ENCODE measurements around the gene APBA1.

Gene APBA1

DNA sequence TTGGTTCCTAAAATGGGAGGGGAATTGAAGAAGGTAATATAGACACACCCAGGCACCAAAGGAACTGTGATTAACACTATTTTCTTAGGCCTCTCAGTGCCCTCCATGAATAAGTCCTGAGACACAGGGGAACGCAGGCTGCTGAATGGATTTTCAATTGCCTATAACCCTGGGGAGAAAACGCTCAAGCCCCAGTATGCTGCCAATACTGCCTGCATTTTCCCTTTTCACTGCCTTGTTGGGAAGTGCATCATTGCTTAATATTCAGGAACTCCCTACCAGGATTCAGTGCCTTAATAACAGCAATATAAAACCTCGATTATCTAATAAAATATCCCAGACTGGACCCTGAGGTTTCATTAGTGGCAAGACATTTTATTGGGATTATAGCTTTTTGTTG, 25.4 kb downstream of the APBA1 start:
- DNase-seq (ENCODE audit: low read depth), result no peak

DNA sequence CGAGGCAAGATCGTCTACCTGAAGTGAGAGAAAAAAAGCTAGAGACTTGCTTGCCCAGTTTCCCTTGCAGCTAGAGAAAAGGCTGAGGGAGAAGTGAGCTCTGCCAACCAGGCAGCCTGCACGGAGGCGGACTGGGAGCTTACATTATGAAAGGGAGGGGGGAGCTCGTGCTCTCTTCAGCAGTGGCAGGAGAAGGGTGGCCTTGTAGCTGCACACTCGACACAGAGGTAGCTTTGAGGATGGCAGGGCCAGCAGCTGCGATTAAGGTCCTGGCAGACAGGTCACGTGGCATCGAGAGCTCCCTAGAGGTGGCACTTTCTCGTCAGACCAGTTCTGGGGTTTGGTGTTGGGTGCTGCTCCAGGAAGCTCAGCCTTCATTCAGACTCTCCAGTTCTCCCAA, 26.7 kb downstream of the APBA1 start:
- H3K4me3 ChIP-seq (ENCODE audit: low read length), result no peak overlapping the region
- DNase-seq (ENCODE audit: low read depth), result no peak
- TF ChIP-seq, protein P1, sequence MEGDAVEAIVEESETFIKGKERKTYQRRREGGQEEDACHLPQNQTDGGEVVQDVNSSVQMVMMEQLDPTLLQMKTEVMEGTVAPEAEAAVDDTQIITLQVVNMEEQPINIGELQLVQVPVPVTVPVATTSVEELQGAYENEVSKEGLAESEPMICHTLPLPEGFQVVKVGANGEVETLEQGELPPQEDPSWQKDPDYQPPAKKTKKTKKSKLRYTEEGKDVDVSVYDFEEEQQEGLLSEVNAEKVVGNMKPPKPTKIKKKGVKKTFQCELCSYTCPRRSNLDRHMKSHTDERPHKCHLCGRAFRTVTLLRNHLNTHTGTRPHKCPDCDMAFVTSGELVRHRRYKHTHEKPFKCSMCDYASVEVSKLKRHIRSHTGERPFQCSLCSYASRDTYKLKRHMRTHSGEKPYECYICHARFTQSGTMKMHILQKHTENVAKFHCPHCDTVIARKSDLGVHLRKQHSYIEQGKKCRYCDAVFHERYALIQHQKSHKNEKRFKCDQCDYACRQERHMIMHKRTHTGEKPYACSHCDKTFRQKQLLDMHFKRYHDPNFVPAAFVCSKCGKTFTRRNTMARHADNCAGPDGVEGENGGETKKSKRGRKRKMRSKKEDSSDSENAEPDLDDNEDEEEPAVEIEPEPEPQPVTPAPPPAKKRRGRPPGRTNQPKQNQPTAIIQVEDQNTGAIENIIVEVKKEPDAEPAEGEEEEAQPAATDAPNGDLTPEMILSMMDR (conservative IDR thresholded peaks at IDR 0.05; ENCODE audit: low read depth, low read length), result no peak

More for the DNA sequence above, 25.4 kb downstream of the APBA1 start:
- no peak overlapping the region for H3K4me3 ChIP-seq (ENCODE audit: low read length)
- TF ChIP-seq, protein P1 (conservative IDR thresholded peaks at IDR 0.05; ENCODE audit: low read depth, low read length), result no peak

DNA sequence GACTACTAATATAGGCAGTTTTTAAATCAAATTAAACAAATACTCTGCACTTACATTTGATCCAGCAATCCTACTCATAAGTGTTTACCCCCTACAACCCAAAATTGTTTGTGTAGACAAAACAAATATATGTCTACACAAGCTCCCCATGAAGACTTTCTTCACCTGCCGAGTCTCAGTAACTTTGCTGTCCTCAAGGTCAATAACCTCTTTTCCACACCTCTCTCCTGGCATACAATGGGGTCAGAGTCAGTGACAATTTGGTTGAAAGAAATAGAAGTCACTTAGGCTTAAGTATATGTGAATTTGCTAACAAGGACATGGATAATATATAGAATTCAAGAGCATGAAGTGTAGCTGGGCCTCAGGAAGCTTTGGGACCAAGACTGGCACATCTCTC, 29.1 kb downstream of the APBA1 start:
- TF ChIP-seq, protein P1 (conservative IDR thresholded peaks at IDR 0.05; ENCODE audit: low read depth, low read length), result no peak
- H3K4me3 ChIP-seq (ENCODE audit: low read length), result no peak overlapping the region
- no peak for DNase-seq (ENCODE audit: low read depth)

DNA sequence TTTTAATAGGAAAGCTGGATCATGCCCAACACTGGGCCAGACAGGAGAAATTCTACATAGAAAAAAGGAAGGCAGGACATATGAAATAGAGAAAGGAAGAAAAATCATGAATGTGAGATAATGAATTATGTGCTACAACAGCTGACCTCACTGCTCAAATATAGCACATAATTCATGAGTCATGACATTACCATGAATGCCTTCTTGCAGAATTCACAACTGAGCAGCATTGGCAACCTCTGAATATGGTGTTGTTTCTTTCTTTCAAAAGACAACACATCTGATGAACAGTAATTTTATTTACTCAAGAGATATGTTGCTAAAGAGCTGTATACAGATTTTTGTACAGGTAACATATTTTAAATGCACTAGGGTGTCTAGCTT, 34.4 kb downstream of the APBA1 start:
- DNase-seq (ENCODE audit: low read depth), result peak; percentile 15
- TF ChIP-seq, protein P1 (conservative IDR thresholded peaks at IDR 0.05; ENCODE audit: low read depth, low read length), result no peak
- no peak overlapping the region for H3K4me3 ChIP-seq (ENCODE audit: low read length)

DNA sequence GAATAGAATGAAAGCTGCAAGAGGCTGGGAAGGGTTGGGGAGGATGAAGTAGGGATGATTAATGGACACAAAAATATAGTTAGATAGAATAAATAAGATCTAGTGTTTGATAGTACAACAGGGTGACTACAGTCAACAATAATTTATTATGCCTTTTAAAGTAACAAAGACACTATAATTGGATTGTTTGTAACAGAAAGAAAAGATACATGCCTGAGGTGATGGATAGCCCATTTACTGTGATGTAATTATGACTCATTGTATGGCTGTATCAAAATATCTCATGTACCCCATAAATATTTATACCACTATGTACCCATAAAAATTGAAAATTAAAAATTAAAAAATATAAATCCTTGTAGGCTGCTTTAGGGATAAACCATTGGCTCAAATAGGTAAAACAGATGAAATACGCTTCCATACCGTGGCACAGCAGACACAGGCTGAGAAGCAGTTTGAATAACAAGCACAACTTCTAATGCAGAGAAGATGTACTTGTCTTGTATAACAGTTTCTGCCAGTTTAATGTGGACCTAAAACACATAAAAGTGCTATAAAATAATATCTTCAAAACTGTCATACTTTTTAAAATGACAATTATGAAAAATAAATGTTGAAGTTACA, 34.9 kb downstream of the APBA1 start:
- no peak for DNase-seq (ENCODE audit: low read depth)
- TF ChIP-seq, protein P1 (conservative IDR thresholded peaks at IDR 0.05; ENCODE audit: low read depth, low read length), result no peak

DNA sequence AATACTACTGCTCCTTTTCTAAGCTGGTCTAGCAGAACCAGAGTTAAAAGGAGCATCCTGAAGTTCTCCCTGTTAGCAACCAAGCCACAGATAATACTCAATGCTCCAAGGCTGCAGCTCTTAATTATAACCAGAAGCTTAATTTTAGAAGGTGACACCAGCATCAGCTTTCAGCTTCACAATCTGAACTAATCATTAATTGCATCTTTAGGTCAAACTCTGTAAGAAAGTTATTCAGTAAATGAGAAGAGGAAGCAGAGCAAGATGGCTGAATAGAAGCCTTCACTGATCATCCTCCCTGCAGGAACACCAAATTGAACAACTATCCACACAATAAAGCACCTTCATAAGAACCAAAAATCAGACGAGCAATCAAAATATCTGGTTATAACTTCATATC, 38.5 kb downstream of the APBA1 start:
- no peak overlapping the region for H3K4me3 ChIP-seq (ENCODE audit: low read length)
- DNase-seq (ENCODE audit: low read depth), result no peak
- TF ChIP-seq, protein P1 (conservative IDR thresholded peaks at IDR 0.05; ENCODE audit: low read depth, low read length), result no peak

More for the DNA sequence above, 34.9 kb downstream of the APBA1 start:
- no peak overlapping the region for H3K4me3 ChIP-seq (ENCODE audit: low read length)

DNA sequence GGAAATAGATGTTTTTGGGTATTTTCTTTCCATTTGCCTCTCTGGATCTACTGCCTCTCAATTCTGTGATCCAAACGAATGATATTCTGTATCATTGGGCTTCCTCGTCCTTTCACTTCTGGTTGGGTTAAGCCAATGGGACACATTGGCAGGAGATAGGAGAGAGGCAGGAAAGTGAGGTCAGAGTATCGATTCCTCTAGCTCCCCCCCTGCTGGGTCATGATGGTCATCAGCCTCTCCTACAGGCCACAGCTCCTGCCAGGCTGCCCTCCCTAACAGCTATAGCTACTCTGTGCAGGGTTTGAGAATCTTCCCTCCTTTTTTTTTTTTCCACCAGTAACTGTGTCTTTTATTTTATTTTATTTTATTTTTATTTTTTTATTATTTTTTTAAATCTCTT, 39.4 kb downstream of the APBA1 start:
- TF ChIP-seq, protein P1 (conservative IDR thresholded peaks at IDR 0.05; ENCODE audit: low read depth, low read length), result no peak
- no peak for DNase-seq (ENCODE audit: low read depth)
- no peak overlapping the region for H3K4me3 ChIP-seq (ENCODE audit: low read length)
